K562 (cell line): Measurements from ENCODE around the gene IL37. TPM values are rescaled to one million over a fixed set of nuclear protein-coding genes. Genes with fewer than 3 reads are reported as not detected.

Experiments
- ATAC-seq: fragments of 200-7000 bp; cut with Tn5 transposase; 3 replicates; pipeline ENCODE4 v1.9.1; 2020; ENCODE audit warnings: moderate library complexity
- BruUV-seq: library from RNA; stranded (reverse); fragments of 400-500 nt; replicated peaks from 2 replicates; lab custom pipeline; 2021; lab: Mats Ljungman, UMichigan
- CTCF ChIA-PET: fragments of 300-600 bp; formaldehyde crosslinking; extraction: SDS; loops from one replicate; lab custom pipeline; 2021; ENCODE audit warnings: low intra/inter-chr PET ratio; lab: Yijun Ruan, JAX
- POLR2A ChIA-PET: fragments of 300-600, 350-650 bp; sonication (Branson Sonifier 250); formaldehyde crosslinking; extraction: SDS; loops from one replicate; lab custom pipeline; 2021; ENCODE audit warnings: antibody characterized with exemption, inconsistent platforms; lab: Yijun Ruan, JAX
- DNase-seq, 4 experiments: peaks; one replicate each; pipeline versions ENCODE4 v3.0.0 to v3.0.0-alpha.2; 2011 to 2018; ENCODE audit warnings: low spot score in 3 of 4, mixed read lengths in 3 of 4; ENCODE audit errors: extremely low read depth in 1 of 4
- FAIRE-seq: peaks from 2 replicates; lab custom pipeline; 2011; peaks lifted over from hg19 to GRCh38; lab: Jason Lieb, UNC
- H2AFZ ChIP-seq: 2 replicates; pipeline ENCODE4 v1.6.0; 2011; ENCODE audit warnings: low read depth, low read length, control low read depth, inconsistent platforms
- H3K27ac ChIP-seq: fragments of 200-600 bp; 3 replicates; pipeline ENCODE4 v1.8.0; 2011; ENCODE audit warnings: low read depth, mild to moderate bottlenecking, control low read depth, inconsistent platforms, low read length, moderate library complexity, mixed read lengths; ENCODE audit errors: extremely low read depth
- H3K27me3 ChIP-seq, 2 experiments: fragments of 300-600 bp in 1 of 2; 2 replicates in 1 of 2; 3 replicates in 1 of 2; pipeline versions ENCODE4 v1.6.0 to v1.8.0; 2011; ENCODE audit warnings: inconsistent platforms in 2 of 2, low read length in 2 of 2, mild to moderate bottlenecking in 1 of 2, mixed read lengths in 1 of 2, moderate library complexity in 1 of 2; ENCODE audit not compliant: control insufficient read depth in 2 of 2, insufficient read depth in 2 of 2
- H3K36me3 ChIP-seq: fragments of 300-600 bp; 3 replicates; pipeline ENCODE4 v1.8.0; 2011; ENCODE audit warnings: mild to moderate bottlenecking, low read length, inconsistent platforms; ENCODE audit not compliant: control insufficient read depth, insufficient read depth
- H3K4me1 ChIP-seq, 2 experiments: fragments of 200-600 bp in 1 of 2; replicated peaks in 1 of 2; 2 replicates in 1 of 2; 3 replicates in 1 of 2; pipeline versions ENCODE4 v1.5.1 to v1.8.0; 2011; ENCODE audit warnings: inconsistent platforms in 2 of 2, low read length in 2 of 2, mild to moderate bottlenecking in 1 of 2, mixed read lengths in 1 of 2, moderate library complexity in 1 of 2; ENCODE audit not compliant: control insufficient read depth in 2 of 2, insufficient read depth in 2 of 2
- H3K4me2 ChIP-seq: 2 replicates; pipeline ENCODE4 v1.6.1; 2011; ENCODE audit warnings: low read length, control low read depth, inconsistent platforms, mixed read lengths; ENCODE audit not compliant: insufficient read depth
- H3K4me3 ChIP-seq: fragments of 200-600 bp; sonication (generic), shearing (Covaris generic); 2 replicates; pipeline ENCODE4 v1.5.1; 2016; ENCODE audit warnings: control low read depth, inconsistent platforms
- H3K79me2 ChIP-seq: fragments of 200-600 bp; 3 replicates; pipeline ENCODE4 v1.8.0; 2011; ENCODE audit warnings: low read length, inconsistent platforms; ENCODE audit not compliant: control insufficient read depth, insufficient read depth
- H3K9ac ChIP-seq, 2 experiments: 2 replicates each; pipeline versions ENCODE4 v1.6.0 to v1.6.1; 2011; ENCODE audit warnings: low read depth in 2 of 2, low read length in 2 of 2, control low read depth in 1 of 2, inconsistent platforms in 1 of 2, mild to moderate bottlenecking in 1 of 2, mixed read lengths in 1 of 2; ENCODE audit not compliant: insufficient read depth in 1 of 2
- H3K9me1 ChIP-seq: one replicate; pipeline ENCODE4 v1.6.0; 2011; ENCODE audit warnings: inconsistent platforms, mild to moderate bottlenecking, low read length, moderate library complexity; ENCODE audit not compliant: control insufficient read depth, insufficient read depth
- H3K9me3 ChIP-seq: replicated peaks from 2 replicates; pipeline ENCODE4 v1.5.1; 2011; ENCODE audit warnings: low read depth, low read length, inconsistent platforms; ENCODE audit not compliant: control insufficient read depth, insufficient read depth
- H4K20me1 ChIP-seq: replicated peaks from 2 replicates; pipeline ENCODE4 v1.6.1; 2011; ENCODE audit warnings: low read length, inconsistent platforms, mixed read lengths; ENCODE audit not compliant: control insufficient read depth, insufficient read depth
- CHD4 ChIP-seq: fragments of 200-600 bp; sonication (generic); IDR thresholded peaks from 3 replicates; pipeline ENCODE4 v1.6.1; 2012; ENCODE audit warnings: low read depth, mild to moderate bottlenecking, mixed read lengths, low read length, inconsistent platforms; ENCODE audit not compliant: insufficient read depth, insufficient replicate concordance, poor library complexity, severe bottlenecking
- ZNF76 ChIP-seq: fragments of 250-450 bp; sonication (Bioruptor Pico); IDR thresholded peaks from 2 replicates; pipeline ENCODE4 v1.4.0; 2020; ENCODE audit warnings: mild to moderate bottlenecking, moderate library complexity, borderline replicate concordance
- WGBS: fragments of 100-300 bp; shearing (Covaris generic); methylation state at CpG from one replicate; pipeline ENCODE4 v1.1.6; 2016; ENCODE audit warnings: low coverage, mixed read lengths; ENCODE audit not compliant: insufficient coverage; ENCODE audit errors: missing lambda C conversion rate; 5-methylcytosine and 5-hydroxymethylcytosine counted together
- in situ Hi-C: fragments of 300-500 bp; cut with MboI; formaldehyde crosslinking; loops from 4 replicates; pipeline ENCODE4 v1.15.0; 2018; ENCODE audit warnings: inconsistent platforms, mixed read lengths
- intact Hi-C: fragments of 100-400 bp; cut with micrococcal nuclease; formaldehyde crosslinking; loops from 2 replicates; pipeline ENCODE4 v1.14.2; 2022
- polyA plus RNA-seq, 8 experiments: library from polyadenylated mRNA; depleted of rRNA in 4 of 8; stranded (reverse) in 5 of 8; unstranded in 3 of 8; fragments of >200 nt; fragmentation: Nextera tagmentation in 2 of 8; fragmentation: Illumina TruSeq in 1 of 8; extraction: Ambion mirVana in 2 of 8; extraction: Trizol in 1 of 8; gene quantifications; 2 replicates each; pipeline versions ENCODE4 v1.2.1 to v1.2.3, GENCODE V29; 2011 to 2014; ENCODE audit warnings: inconsistent platforms in 1 of 8, missing spikeins in 1 of 8
- total RNA-seq, 7 experiments: library from RNA; depleted of rRNA in 6 of 7; stranded (reverse); fragments of >200 nt in 6 of 7; fragmentation: Illumina TruSeq in 2 of 7; extraction: Trizol in 2 of 7; gene quantifications; 2 replicates each; pipeline versions ENCODE4 v1.2.1 to v1.2.3, GENCODE V29; 2011 to 2021; ENCODE audit warnings: low replicate concordance in 1 of 7
- TF ChIP-seq, protein P1 (sequence below): sonication (generic); formaldehyde crosslinking; IDR thresholded peaks from 2 replicates; pipeline ENCODE4 v1.8.1; 2022; ENCODE audit warnings: missing genetic modification reagents
- TF ChIP-seq, protein P2 (sequence below), 3 experiments: IDR thresholded peaks in 2 of 3; conservative IDR thresholded peaks in 1 of 3; 2 replicates each; pipeline ENCODE4 v1.5.1; 2011 to 2012; ENCODE audit warnings: low read length in 3 of 3, mild to moderate bottlenecking in 3 of 3, control low read depth in 2 of 3, improper control_type of control experiment in 1 of 3, inconsistent platforms in 1 of 3, low read depth in 1 of 3, mixed read lengths in 1 of 3, moderate library complexity in 1 of 3; ENCODE audit not compliant: insufficient read depth in 2 of 3

Gene IL37
- total and polyA plus RNA-seq, 9 of the 15 experiments (the other 6 are each of a cell fraction or from before 2014, with no cell fraction given): not detected

DNA sequence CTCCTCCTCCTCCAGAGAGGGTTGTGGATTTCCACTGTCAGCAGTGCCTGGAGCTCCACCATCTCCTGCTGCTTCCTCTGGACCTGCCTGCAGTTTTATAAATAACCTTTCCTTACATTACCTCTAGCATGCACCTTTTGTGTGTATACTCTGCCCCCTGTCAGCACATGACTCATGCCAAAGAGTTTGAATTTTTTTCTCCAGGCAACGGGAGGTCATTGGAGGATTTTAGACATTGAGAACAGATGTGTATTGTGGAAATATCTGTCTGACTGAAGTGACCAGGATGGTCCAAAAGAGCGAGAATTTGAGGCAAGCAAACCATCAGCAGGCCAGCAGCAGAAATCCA is 31.7 kb downstream of the IL37 start:
- ATAC-seq (peak; percentile 25; the same call in 2 of the 3 replicates), FAIRE-seq (no peak), DNase-seq (no peak)
- Histone ChIP-seq H3K79me2 (no peaks in the 10 kb centered on the region), H3K4me1 (no peaks in the 10 kb centered on the region), H4K20me1 (no peaks in the 10 kb centered on the region), H3K27ac (no peak overlapping the region), H2AFZ (no peak overlapping the region), H3K9me1 (no peaks in the 10 kb centered on the region), H3K27me3 (peaks cover 0 to 6% of the 10 kb centered on the region in 2 experiments; a peak in 1 of 5 replicates), H3K4me3 (no peak overlapping the region), H3K9ac (no peak overlapping the region), H3K9me3 (no peaks in the 10 kb centered on the region), H3K4me2 (no peak overlapping the region), H3K36me3 (no peaks in the 10 kb centered on the region)
- TF ChIP-seq, protein P1, sequence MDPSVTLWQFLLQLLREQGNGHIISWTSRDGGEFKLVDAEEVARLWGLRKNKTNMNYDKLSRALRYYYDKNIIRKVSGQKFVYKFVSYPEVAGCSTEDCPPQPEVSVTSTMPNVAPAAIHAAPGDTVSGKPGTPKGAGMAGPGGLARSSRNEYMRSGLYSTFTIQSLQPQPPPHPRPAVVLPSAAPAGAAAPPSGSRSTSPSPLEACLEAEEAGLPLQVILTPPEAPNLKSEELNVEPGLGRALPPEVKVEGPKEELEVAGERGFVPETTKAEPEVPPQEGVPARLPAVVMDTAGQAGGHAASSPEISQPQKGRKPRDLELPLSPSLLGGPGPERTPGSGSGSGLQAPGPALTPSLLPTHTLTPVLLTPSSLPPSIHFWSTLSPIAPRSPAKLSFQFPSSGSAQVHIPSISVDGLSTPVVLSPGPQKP (CRISPR knock-in tag): no peak
- no peak for TF ChIP-seq ZNF76 (CRISPR knock-in tag)
- TF ChIP-seq, protein P2, sequence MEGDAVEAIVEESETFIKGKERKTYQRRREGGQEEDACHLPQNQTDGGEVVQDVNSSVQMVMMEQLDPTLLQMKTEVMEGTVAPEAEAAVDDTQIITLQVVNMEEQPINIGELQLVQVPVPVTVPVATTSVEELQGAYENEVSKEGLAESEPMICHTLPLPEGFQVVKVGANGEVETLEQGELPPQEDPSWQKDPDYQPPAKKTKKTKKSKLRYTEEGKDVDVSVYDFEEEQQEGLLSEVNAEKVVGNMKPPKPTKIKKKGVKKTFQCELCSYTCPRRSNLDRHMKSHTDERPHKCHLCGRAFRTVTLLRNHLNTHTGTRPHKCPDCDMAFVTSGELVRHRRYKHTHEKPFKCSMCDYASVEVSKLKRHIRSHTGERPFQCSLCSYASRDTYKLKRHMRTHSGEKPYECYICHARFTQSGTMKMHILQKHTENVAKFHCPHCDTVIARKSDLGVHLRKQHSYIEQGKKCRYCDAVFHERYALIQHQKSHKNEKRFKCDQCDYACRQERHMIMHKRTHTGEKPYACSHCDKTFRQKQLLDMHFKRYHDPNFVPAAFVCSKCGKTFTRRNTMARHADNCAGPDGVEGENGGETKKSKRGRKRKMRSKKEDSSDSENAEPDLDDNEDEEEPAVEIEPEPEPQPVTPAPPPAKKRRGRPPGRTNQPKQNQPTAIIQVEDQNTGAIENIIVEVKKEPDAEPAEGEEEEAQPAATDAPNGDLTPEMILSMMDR (IDR thresholded peaks at IDR 0.05 in 2 of 3, conservative IDR thresholded peaks at IDR 0.05 in 1 of 3; ENCODE audit: insufficient read depth in 2 of 3, low read depth in 1 of 3, low read length in 3 of 3): peak in 1 of 3 experiments; percentile 11; a peak in 1 of 6 replicates
- no peak for TF ChIP-seq CHD4
- in situ Hi-C loops: no loop called here
- CTCF ChIA-PET: interaction anchor here (0.6 to 1.6 kb wide), 2 partner anchors 17 to 362 kb away, joined by 3 to 5 read pairs; no protein-coding TSS in a partner anchor
- POLR2A ChIA-PET: interaction anchor here (0.9 to 1.5 kb wide), 2 partner anchors 18 to 202 kb away, joined by 3 to 4 read pairs; no protein-coding TSS in a partner anchor
- WGBS: 12% methylated on average over 2 of the region's 2 CpGs
- intact Hi-C loops: loop anchor here (5.0 kb wide), 4 partner anchors 55 to 340 kb away; no protein-coding TSS in a partner anchor
- BruUV-seq: no TSS peak
